Ecto neural progenitor cell (in vitro differentiated cells): ENCODE measurements around the gene PIGBOS1.
"Not testable (repeated sequence)": the region's sequence is repeated elsewhere in the genome, so short reads cannot be mapped to it uniquely, and the experiment has no call there.

Experiments
- DNase-seq: peaks from one replicate; pipeline ENCODE4 v3.0.0-alpha.2; 2018; ENCODE audit warnings: low spot score

The PIGBOS1 gene

DNA sequence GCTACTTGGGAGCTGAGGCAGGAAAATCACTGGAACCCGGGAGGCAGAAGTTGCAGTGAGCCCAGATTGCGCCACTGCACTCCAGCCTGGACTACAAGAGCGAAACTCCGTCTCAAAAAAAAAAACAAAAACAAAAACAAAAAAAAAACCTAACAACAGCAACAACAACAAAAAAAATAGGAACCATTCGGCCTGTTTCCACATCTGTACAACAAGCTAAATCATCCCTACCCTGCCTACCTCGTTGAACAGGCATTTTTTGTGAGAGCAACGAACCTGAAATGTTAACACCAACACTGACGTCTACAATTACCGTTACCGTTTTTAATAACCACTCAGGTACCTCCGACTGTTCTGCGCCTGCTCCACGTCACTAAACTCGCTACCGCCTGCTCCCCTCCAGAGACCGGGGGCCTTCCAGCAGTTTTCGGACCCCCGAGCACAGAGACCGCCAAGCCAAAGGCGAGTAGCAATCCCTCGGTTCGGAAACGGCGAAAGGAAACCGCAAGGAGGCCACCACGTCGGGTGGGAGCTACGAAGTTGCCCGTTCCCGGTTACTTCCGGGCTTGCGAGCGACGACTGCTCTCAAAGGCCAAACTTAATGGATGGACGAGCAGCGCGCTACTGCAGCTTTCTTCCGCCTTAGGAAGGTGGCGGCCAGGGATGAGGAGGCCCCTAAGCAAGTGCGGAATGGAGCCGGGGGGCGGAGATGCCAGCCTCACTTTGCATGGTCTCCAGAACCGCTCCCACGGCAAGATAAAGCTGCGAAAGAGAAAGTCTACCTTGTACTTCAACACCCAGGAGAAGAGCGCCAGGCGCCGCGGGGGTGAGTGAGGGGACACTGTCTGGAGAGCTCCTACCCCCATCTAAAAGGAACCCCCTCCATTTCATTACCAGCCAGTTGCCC, at the start of gene PIGBOS1, which contains the start of gene PIGB:
PIGBOS1 (minus strand) TSS at position 536 of the 907 bp plus-strand sequence. CDS start 1,331 bp downstream, outside the sequence.
PIGB (plus strand) TSS at position 635 of the 907 bp plus-strand sequence; CDS start at position 664, 29 bp downstream.
- peak; percentile 87 for DNase-seq

GRCh38 chr15:55366981-55367380, 48.1 kb upstream of the PIGBOS1 start:
- no peak for DNase-seq

DNA sequence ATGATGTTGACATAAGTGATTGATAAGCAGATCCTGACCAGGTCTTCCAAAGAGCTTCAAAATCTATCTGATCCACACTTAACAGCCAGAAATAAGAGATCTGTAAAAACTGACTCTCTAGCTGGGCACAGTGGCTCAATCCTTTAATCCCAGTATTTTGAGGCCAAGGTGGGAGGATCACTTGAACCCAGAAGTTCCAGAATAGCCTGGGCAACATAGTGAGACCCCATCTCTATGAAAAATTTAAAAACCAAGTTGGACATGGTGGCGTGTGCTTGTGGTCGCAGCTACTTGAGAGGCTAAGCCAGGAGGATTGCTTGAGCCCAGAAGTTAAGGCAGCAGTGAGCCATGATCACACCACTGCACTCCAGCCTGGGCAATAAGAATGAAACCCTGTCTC, 43.7 kb upstream of the PIGBOS1 start:
- no peak for DNase-seq

GRCh38 chr15:55361048-55361447, 42.1 kb upstream of the PIGBOS1 start:
- DNase-seq = no peak

DNA sequence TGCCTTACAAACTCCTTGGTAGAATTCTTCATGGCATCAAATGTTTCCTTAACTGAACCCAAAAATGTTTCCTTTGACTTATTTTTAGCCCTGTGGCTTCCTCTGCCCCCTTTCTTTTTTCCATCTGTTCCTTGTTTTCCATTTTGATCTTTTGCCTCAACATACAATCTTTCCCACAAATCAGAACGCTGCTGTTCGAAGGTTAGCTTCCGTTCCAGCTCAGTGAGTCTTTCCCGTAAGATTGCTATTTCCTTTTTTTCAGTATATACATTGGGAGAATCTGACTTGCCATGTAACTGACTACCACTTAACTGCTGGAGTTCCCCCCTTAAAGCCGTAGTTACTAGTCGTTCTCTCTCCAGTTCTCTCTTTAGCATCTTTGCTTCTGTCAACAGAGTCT, 41.3 kb upstream of the PIGBOS1 start:
- DNase-seq = no peak

- no peak for DNase-seq
Measured at GRCh38 chr15:55358471-55358870, 39.5 kb upstream of the PIGBOS1 start.

DNA sequence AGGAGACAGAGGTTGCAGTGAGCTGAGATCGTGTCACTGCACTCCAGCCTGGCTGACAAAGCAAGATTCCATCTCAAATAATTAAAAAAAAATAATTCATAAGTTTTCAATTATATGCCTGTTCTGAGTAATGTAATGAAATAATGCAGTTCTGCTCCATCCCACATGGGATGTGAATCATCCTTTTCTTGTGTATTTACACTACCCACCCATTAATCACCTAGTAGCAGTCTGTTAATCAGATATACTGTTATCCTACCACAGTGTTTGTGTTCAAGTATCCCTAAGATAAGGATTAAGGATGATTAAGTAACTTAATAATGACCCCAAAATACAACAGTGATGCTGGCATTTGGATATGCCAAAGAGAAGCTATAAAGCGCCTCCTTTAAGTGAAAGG, 38.9 kb upstream of the PIGBOS1 start:
- no peak for DNase-seq

- no peak for DNase-seq
Measured at GRCh38 chr15:55356985-55357585, 38.2 kb upstream of the PIGBOS1 start.

GRCh38 chr15:55353025-55353424, 34.1 kb upstream of the PIGBOS1 start:
- DNase-seq = no peak

- DNase-seq = no peak
Measured at GRCh38 chr15:55349282-55349681, 30.4 kb upstream of the PIGBOS1 start.

DNA sequence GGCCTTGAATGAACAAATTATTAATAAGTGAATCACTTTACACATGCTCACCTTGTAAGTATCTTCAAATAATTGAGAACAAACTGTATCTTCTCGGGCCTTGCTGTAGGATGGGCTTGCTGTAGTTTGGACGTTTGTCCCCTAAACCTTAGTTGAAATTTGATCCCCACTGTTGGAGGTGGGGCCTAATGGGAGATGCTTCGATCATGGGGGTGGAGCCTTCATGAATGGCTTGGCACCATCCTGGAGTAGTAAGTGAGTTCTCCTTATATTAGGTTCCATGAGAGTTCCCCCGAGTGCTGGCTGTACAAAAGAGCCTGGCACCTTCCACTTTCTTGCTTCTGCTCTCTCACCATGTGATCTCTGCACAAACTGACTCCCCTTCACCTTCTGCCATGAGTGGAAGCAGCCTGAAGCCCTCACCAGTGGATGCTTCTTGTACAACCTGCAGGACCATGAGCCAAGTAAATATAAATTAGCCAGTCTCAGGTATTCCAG, 29.4 kb upstream of the PIGBOS1 start:
- no peak for DNase-seq

DNA sequence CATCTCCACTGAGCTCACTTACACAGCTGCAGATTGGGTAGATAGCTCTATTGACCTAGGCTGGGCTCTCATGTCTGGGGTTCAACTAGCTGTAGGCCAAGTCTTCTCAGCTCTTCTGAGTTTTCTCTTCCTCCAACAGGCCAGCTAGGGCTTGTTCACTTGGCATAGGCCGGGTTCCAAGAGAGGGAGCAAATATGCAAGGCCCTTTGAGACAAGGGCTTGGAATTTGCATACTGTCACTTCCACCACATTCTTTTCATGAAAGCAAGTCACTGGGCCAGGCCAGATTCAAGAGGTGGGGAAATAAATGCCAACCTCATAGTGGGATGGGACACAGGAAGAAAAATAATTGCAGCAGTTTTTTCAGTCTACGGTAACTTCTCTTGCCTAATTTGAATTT, 25.3 kb upstream of the PIGBOS1 start:
- DNase-seq = no peak

DNA sequence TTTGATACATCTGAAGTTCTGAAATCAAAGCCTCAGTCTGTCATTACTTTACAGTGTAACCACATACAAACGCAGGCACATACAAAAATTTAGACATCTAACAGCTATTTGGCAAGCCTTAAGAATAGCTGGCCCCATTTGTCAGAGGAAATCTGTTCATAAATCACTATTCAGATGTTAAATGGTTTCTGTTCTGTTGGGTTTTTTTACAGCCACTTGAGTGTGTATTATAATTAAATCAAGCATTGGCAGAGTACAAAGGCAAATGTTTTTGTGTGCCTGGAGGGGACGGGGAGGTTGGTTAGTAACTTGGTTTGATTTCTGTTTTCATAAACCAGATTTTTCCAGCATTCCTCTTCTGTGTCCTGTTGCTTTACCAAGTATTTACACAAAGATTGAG, 24.2 kb upstream of the PIGBOS1 start:
- DNase-seq = no peak

DNA sequence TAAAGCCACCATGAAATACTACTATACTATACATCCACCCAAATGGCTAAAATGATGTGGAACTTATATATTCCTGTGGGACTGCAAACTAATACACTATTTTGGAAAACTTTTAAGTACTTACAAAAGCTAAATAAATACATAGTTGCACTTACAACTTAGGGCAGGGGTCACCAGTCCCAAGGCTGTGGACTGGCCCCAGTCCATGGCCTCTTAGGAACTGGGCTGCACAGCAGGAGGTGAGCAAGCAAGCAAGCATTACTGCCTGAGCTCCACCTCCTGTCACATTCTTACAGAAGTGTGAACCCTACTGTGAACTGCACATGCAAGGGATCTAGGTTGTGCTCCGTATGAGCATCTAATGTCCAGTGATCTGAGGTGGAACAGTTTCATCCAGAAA, 18.2 kb upstream of the PIGBOS1 start:
- no peak for DNase-seq

- no peak for DNase-seq
Measured at GRCh38 chr15:55334997-55335396, 16.1 kb upstream of the PIGBOS1 start.

DNA sequence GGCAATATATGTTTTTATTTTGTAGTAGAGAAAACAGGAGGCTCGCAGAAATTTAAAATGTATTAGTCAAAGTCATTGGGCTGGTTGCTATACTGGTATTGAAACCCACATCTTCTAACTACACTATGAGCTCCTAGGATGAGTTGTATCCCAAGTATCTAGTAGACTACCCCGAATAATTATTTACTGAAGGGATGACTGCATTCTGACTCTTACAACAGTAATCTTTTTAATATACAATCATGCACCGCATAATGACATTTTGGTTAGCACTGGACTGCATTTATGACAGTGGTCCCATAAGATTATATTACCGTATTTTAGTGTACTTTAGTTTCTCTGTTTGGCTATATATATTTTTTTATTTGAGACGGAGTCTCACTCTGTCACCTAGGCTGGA, 15.4 kb upstream of the PIGBOS1 start:
- no peak for DNase-seq

- DNase-seq = no peak
Measured at GRCh38 chr15:55327387-55327786, 8.5 kb upstream of the PIGBOS1 start.

DNA sequence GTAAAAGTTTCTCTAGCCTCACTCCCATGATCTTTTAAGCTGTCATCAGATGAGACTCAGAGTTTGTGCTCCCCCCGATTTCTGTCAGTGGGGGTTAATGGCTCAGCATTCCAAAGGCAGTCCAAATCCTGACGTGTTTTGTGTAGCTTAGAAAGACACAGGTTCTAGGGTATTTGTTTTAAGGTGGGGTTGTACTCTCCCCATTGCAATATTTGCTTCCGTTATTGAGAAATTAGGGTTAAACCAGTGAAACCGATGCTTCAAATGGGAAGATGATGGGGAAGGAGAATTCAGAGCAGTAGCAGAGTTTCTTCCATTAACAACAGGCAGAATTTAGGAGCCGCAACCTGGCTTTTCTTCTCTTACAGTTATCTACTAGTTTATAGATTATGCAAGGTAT, 3.5 kb upstream of the PIGBOS1 start:
- no peak for DNase-seq

GRCh38 chr15:55320963-55321362, 2.0 kb upstream of the PIGBOS1 start:
- no peak for DNase-seq

DNA sequence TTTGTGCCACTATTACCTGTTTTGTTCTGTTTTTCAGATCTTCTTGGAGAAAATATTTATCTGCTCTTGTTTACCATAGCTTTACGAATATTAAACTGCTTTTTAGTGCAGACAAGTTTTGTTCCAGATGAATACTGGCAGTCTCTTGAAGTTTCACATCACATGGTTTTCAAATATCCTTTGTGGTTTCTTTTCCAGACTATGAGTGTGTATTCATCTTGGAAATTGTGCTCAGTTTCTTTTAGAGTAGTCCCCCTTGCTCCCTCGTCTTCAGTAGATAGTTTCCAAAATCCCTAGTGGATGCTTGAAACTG, 1.3 kb upstream of the PIGBOS1 start:
- no peak for DNase-seq

DNA sequence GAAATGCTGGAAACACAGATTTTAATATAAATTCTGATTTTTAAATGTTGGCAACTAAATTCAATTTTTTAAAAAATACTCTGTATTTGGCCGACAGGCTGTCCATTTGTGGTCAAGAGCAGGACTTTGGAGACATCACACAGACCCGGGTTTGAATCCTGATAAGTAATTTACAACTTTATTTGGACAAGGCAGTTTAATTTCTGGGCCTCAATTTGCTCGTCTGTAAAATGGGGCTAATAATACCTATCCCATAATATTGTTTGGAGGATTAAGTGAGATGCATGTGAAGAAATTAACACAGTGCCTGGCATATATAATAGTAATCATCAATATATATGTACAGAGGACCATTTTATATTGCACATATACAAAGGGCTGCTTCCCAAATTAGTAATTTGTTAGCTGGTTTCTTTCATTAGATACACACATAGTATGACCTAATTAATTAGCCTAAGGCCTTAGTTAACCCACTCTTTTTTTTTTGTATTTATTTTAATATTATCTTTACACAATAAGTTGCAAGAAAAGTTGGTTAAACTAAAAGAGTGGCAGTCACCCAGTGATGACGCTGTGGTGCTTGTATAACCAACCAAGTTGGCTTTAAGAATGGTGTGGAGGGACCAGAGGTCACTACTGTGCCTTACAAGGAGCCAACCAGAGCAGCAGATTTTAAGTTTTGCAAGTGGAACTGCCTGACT, 764 bp upstream of the PIGBOS1 start:
- no peak for DNase-seq

- not testable (repeated sequence) for DNase-seq
Measured at GRCh38 chr15:55302801-55303200, 16.1 kb downstream of the PIGBOS1 start.

- no peak for DNase-seq
Measured at GRCh38 chr15:55297315-55297714, 21.6 kb downstream of the PIGBOS1 start.
